Effector CD8-positive, alpha-beta T cell (primary cell): ENCODE results near the gene ALDH8A1.
"Not testable (repeated sequence)": the region's sequence is repeated elsewhere in the genome, so short reads cannot be mapped to it uniquely, and the experiment has no call there.

Experiments
- DNase-seq: peaks from one replicate; lab custom pipeline; 2025; lab: John Stamatoyannopoulos, UW

Gene ALDH8A1

GRCh38 chr6:134910593-134910935 lies 39.3 kb downstream of the ALDH8A1 start:
- DNase-seq = no peak

GRCh38 chr6:134909701-134910592 lies 40.0 kb downstream of the ALDH8A1 start:
- no peak for DNase-seq

GRCh38 chr6:134908906-134909516 lies 40.9 kb downstream of the ALDH8A1 start:
- no peak for DNase-seq

GRCh38 chr6:134904731-134905130 lies 45.2 kb downstream of the ALDH8A1 start:
- not testable (repeated sequence) for DNase-seq

- DNase-seq = no peak
These were observed 46.5 kb downstream of the ALDH8A1 start for GRCh38 chr6:134903448-134903847.

DNA sequence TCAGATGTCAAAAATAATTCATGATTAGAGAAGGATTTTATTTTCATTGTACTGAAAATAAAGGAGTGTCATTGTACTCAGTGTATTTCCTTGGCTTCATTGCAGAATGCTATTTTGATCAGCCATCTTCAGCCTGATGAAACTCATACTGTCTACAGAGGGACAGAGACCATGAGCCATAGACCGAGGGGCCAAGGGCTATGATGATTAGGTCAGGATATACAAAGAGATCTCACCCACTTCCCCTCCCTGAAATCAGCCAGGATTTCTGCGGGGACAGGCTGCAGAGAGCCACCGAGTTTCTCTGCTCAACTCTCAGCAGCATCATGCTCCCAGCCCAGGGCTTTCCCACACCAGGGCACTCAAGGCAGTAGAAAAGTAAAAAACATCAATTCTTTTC lies 47.0 kb downstream of the ALDH8A1 start:
- no peak for DNase-seq

GRCh38 chr6:134902074-134902861 lies 47.6 kb downstream of the ALDH8A1 start:
- DNase-seq = no peak

- no peak for DNase-seq
These were observed 51.3 kb downstream of the ALDH8A1 start for GRCh38 chr6:134898575-134898974.

- DNase-seq = not testable (repeated sequence)
These were observed 51.7 kb downstream of the ALDH8A1 start for GRCh38 chr6:134898166-134898565.

GRCh38 chr6:134896910-134897309 lies 53.0 kb downstream of the ALDH8A1 start:
- no peak for DNase-seq

GRCh38 chr6:134894800-134895199 lies 55.1 kb downstream of the ALDH8A1 start:
- no peak for DNase-seq

GRCh38 chr6:134892362-134892761 lies 57.5 kb downstream of the ALDH8A1 start:
- DNase-seq = no peak

GRCh38 chr6:134891633-134892032 lies 58.3 kb downstream of the ALDH8A1 start:
- no peak for DNase-seq

DNA sequence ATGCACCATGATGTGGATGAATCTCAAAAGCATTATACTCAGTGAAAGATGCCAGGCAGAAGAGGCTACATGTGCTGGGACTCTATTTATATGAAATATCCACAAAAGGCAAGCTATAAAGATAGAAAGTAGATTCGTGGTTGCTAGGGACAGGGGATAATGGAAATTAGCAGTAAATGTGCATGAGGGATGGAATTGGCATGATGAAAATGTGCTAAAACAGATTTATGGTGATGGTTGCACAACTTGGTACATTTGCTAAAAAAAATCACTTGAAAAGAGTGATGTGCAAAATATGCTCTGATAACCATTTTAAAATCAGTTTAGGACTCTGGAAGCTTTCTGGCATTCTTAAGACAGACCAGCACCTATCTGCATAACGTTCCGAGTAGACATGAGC lies 61.6 kb downstream of the ALDH8A1 start:
- no peak for DNase-seq

DNA sequence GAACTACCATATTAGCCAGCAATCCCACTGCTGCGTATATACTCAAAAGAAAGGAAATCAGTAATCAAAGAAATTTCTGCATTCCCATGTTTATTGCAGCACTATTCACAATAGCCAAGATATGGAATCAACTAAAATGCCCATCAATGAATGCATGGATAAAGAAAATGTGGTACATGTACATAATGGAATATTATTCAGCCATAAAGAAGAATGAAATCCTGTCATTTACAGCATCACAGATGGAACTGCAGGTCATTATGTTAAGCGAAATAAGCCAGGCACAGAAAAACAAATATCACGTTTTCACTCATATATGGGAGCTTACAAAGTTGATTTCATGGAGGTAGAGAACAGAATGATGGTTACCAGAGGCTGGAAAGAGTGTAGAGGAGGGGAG lies 65.1 kb downstream of the ALDH8A1 start:
- DNase-seq = no peak

DNA sequence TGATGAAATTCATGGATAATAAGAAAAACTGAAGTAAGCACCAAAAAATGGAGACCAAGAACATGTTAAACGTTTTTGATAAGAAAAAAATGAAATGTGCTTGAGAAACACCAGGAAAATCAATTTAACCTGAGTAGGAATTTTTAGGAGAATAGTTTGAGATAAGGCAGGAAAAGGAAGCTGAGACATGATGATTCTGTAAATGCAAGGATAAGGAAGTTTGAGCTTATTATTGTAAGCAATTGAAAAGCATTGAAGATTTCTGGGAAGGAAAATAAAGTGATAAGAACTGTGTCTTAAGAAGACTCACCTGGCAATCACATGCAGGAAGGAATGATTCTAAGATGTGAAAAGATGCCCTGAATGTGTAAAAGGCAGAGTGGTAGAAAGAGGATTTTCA lies 66.6 kb downstream of the ALDH8A1 start:
- no peak for DNase-seq

GRCh38 chr6:134882426-134883038 lies 67.4 kb downstream of the ALDH8A1 start:
- DNase-seq = no peak

DNA sequence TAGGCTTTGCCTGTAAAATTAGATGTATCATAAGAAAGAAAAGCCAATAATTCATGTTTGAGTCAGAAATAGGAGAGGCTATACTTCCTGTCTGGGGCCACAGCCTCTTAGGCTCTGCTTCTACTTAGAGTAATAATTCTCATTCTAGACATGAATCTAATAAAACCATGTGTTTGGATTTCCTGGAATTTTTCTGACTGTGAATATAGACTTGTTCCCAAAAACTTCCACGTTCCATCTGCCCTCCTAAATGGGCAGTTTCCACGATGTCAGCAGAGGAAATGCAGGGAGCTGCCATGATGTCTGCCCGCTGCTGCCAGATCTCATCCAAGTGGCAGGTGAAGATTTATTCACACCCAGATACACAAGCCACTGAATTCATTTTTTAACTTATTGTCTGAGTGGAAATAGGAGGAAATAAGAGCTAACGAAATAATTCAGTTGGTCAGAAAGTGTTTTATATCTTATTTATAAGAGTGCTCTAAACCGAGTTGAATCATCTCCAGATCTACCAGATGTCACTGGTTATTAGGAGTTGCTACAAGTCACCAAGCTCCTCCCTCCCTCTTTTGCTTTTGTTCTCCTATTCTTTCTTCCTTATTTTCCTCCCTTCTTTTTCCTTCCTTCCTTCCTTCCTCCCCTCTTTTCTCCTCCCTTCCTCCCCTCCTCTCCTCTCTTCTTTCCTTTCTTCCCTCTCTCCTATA lies 69.3 kb downstream of the ALDH8A1 start:
- DNase-seq = no peak

DNA sequence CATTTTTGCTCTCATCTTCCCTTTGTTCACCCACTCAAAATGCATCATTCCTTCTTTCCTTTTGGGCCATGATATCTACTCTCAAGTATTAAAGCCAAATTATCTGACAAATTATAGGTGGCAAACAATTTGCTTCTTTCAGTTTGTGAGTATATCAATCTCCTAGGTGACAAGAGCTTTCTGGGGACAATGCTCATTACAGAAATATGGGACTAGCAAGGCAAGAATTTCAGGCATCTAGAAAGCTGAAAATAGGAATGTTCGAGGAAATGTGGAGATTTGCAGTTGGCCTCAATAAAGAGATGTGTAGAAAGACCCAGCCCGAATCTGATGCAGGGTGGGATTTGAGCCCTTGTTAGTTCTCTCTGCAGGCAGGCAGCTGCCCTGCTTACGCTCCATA lies 71.8 kb downstream of the ALDH8A1 start:
- DNase-seq = no peak

DNA sequence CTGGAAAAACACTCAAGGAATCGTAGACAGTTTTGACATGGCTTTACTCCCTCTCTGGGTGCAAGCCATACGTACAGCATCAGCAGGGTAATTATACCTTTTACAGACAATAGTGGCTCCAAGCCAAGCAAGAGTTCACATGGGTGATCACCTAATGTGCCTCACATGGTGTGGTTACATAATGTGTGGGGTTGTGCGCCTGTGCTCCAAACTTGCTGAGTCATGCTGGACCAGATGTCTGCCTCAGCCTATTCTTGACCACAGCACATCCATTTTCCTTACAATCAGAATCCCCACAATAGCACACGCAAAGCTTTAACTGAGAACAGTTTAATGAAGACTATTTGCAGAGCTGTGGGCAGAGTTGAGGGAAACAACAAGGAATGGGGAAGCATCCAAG lies 74.5 kb downstream of the ALDH8A1 start:
- no peak for DNase-seq

- no peak for DNase-seq
These were observed 76.2 kb downstream of the ALDH8A1 start for GRCh38 chr6:134873500-134874388.
